Ascending aorta (tissue), 2 donors: ENCODE measurements around the gene DACH1. TPM values are rescaled to one million over a fixed set of nuclear protein-coding genes. Genes with fewer than 3 reads are reported as not detected.

Source experiments
- DNase-seq, 2 donors: peaks; one replicate each; pipeline ENCODE4 v3.0.0-alpha.2; 2019; ENCODE audit warnings: low spot score in 2 of 2
- H3K27ac ChIP-seq, 2 donors: fragments of 200-600 bp; sonication (generic); one replicate each; pipeline ENCODE4 v1.5.1; 2016 to 2017; ENCODE audit warnings: mild to moderate bottlenecking in 1 of 2
- H3K27me3 ChIP-seq: fragments of 200-600 bp; sonication (generic); one replicate; pipeline ENCODE4 v1.5.1; 2017
- H3K36me3 ChIP-seq, 2 donors: fragments of 200-600 bp; sonication (generic); one replicate each; pipeline ENCODE4 v1.5.1; 2016
- H3K4me1 ChIP-seq, 2 donors: fragments of 200-600 bp; sonication (generic); one replicate each; pipeline ENCODE4 v1.5.1; 2016 to 2017; ENCODE audit warnings: mild to moderate bottlenecking in 1 of 2
- H3K4me3 ChIP-seq, 2 donors: fragments of 200-600 bp; sonication (generic); one replicate each; pipeline ENCODE4 v1.5.1; 2016 to 2017; ENCODE audit warnings: mild to moderate bottlenecking in 1 of 2
- H3K9me3 ChIP-seq, 2 donors: fragments of 200-600 bp; sonication (generic); one replicate each; pipeline ENCODE4 v1.5.1; 2016
- intact Hi-C: fragments of 100-400 bp; cut with DNase I; formaldehyde crosslinking; loops from one replicate; pipeline ENCODE4 v1.15.1; 2023
- total RNA-seq: library from RNA; depleted of rRNA; stranded (reverse); fragments of >200 nt; gene quantifications from one replicate; pipeline ENCODE4 v1.1.0, GENCODE V29; 2016
- TF ChIP-seq, protein P1 (sequence below), 3 experiments: fragments of 200-600 bp in 2 of 3; fragments of 450-650 bp in 1 of 3; sonication (generic) in 2 of 3; IDR thresholded peaks; one replicate each; pipeline ENCODE4 v1.5.1; 2016 to 2019; ENCODE audit warnings: antibody characterized with exemption in 3 of 3, mild to moderate bottlenecking in 1 of 3, moderate library complexity in 1 of 3

DACH1 gene
- total RNA-seq, 1 donor from 2014 or later, result not detected

DNA sequence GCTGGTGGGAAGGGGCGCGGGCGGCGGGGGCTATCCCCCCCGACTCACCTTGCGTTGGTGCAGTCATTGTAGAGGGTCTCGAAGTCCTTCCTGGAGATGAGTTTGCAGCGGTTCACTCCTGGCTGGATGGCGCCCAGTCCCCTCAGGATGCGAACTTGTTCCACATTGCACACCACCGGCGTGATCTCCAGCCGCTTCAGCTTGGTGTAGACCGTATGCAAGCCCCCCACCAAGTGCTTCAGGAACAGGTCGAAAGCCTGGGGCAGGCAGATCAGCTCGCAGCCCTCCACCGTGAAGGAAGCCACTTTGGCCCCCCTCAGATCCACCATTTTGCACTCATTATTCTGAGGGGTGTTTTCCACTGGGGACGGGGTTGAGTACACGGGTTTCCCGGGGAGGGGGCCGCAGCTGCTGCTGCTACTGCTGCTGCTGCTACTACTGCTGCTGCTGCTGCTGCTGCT, 1.1 kb downstream of the DACH1 start:
- no peak for DNase-seq
- no peak overlapping the region for H3K27ac ChIP-seq

DNA sequence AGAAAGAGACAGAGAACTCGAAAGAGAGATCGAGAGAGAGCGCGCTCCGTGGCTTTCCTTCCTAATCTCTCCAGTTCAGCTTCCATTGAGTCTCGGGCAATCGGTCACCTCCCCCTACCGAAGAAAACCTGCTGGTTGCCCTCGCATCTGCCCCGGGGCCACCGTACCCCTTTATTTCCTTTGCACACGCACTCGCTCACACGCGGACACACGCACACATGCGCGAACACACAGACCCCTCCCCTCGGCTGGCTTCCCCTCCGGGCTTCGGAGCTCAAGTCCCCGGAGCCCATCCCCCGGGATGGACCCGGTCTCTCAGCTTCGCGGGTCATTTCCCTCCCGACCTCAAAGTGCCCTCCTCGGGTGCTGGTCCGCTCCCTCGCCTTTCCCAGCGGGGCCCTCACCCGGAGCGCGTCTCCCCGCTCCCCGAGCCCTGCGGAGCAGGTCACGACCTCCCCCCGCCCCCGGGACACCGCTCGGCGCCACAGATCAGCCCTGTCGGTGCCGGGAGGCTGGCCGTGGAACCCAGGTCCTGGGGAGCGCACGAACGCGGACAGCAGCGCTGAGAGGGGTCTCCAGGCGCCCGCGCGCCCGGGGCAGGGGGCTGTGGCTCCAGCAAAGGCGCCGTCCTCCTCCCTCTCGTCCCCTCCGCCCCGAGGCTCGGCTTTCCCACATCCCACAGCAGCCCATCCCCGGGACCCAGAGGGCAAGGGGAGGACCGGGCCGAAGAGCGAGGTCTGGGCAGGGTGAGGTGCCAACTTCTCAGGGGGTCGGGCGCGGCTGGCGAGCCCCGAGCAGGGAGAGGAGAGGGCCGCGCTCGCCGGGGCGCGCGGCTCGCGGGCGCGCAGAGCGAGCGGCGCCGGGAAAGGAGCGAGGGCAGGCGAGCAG, 1.8 kb downstream of the DACH1 start:
- Histone ChIP-seq H3K4me1 (peaks cover 9 to 10% of the 10 kb centered on the region in 2 donors), H3K4me3 (peak overlapping the region; percentile 50 to 61), H3K36me3 (no peaks in the 10 kb centered on the region), H3K27me3 (peaks cover 9% of the 10 kb centered on the region), H3K9me3 (no peaks in the 10 kb centered on the region), H3K27ac (no peak overlapping the region)
- intact Hi-C loops, result no loop called here
- DNase-seq, result peak in 1 of 2 donors; percentile 63
- TF ChIP-seq, protein P1, sequence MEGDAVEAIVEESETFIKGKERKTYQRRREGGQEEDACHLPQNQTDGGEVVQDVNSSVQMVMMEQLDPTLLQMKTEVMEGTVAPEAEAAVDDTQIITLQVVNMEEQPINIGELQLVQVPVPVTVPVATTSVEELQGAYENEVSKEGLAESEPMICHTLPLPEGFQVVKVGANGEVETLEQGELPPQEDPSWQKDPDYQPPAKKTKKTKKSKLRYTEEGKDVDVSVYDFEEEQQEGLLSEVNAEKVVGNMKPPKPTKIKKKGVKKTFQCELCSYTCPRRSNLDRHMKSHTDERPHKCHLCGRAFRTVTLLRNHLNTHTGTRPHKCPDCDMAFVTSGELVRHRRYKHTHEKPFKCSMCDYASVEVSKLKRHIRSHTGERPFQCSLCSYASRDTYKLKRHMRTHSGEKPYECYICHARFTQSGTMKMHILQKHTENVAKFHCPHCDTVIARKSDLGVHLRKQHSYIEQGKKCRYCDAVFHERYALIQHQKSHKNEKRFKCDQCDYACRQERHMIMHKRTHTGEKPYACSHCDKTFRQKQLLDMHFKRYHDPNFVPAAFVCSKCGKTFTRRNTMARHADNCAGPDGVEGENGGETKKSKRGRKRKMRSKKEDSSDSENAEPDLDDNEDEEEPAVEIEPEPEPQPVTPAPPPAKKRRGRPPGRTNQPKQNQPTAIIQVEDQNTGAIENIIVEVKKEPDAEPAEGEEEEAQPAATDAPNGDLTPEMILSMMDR (IDR thresholded peaks at IDR 0.05), result no peak

More for the DNA sequence above, 1.1 kb downstream of the DACH1 start:
- TF ChIP-seq, protein P1 (IDR thresholded peaks at IDR 0.05), result no peak
- Histone ChIP-seq H3K4me1 (peaks cover 9 to 10% of the 10 kb centered on the region in 2 donors), H3K27me3 (peaks cover 9% of the 10 kb centered on the region), H3K36me3 (no peaks in the 10 kb centered on the region), H3K9me3 (no peaks in the 10 kb centered on the region), H3K4me3 (peak overlapping the region; percentile 50 to 61)
- intact Hi-C loops, result no loop called here

DNA sequence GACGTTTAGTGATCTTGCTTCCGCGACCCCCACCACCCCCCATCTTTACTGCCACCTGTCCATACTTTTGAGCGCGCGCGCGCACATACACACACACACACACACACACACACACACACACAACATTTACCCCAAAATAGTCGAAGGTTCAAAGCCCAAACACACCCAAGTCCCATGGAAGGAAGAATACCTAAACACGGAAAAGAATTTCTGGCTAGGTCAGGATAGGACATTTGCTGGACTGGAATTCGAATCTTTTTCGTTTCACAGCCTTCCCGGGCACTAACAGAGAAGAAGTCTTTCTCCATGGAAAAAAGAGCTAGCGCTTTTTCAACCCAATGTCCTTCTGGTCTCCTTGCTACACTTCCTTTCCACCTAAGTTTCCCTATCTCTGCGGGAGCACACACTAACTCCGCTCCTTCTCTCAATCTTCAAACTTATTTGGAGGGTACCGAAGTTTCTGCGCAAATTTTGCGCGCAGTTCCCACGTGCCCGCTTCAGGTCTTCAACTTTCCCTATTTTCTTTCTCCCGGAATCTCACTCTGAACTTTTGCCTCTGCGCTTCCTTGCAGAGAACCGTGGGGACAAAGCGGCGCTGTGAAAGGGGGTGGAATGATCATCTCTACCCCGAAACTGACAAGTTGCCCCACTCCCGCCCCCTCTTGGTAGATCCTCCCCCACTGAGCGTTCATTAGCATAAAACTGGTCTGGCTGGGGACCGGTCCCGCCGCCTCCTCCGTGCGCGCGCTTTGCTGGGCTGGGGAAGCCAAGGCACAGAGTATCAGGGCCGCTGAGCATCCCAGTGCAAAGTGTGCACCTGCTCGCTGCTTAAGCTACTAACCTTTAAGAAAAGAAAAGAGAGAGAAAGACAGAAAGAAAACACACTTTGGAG, 2.7 kb downstream of the DACH1 start:
- DNase-seq, result no peak
- peak overlapping the region; percentile 50 to 61 for H3K4me3 ChIP-seq
- TF ChIP-seq, protein P1 (IDR thresholded peaks at IDR 0.05), result no peak
- peaks cover 9% of the 10 kb centered on the region for H3K27me3 ChIP-seq
- H3K36me3 ChIP-seq, result no peaks in the 10 kb centered on the region
- H3K9me3 ChIP-seq, result no peaks in the 10 kb centered on the region
- no peak overlapping the region for H3K27ac ChIP-seq
- intact Hi-C loops, result no loop called here
- peaks cover 9 to 10% of the 10 kb centered on the region in 2 donors for H3K4me1 ChIP-seq

DNA sequence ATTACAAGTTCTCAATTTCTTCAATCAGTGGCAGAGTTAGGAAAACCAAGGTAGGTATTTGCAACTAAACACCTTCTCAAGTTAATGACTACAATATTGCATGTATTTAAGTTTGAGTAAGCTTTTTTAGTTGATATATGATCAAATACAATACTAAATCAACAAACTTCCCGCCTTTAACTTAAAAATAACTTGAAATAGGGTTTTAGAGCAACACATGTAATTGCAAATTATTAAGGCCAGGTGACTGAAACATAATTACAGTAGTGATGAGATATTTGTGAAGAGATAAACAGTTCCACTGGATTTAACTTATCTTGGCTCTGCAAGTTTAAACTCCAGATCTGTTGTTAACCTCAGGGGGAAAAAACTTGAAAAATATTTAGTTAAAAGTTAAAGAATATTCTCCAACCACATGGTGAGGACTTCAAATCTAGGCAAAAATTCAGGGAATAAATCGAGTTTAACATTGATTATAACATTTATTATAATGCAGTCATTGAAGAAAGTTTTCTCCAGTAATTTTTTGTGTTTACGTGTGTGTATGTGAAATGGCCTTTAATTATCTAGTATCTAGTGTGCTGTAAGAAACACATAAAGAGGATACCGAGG, 3.6 kb downstream of the DACH1 start:
- Histone ChIP-seq H3K9me3 (no peaks in the 10 kb centered on the region), H3K27ac (no peak overlapping the region), H3K4me3 (peak overlapping the region in 1 of 2 donors; percentile 50), H3K36me3 (no peaks in the 10 kb centered on the region), H3K27me3 (peaks cover 9% of the 10 kb centered on the region), H3K4me1 (peaks cover 9 to 10% of the 10 kb centered on the region in 2 donors)
- no peak for DNase-seq
- intact Hi-C loops, result no loop called here
- TF ChIP-seq, protein P1 (IDR thresholded peaks at IDR 0.05), result no peak

DNA sequence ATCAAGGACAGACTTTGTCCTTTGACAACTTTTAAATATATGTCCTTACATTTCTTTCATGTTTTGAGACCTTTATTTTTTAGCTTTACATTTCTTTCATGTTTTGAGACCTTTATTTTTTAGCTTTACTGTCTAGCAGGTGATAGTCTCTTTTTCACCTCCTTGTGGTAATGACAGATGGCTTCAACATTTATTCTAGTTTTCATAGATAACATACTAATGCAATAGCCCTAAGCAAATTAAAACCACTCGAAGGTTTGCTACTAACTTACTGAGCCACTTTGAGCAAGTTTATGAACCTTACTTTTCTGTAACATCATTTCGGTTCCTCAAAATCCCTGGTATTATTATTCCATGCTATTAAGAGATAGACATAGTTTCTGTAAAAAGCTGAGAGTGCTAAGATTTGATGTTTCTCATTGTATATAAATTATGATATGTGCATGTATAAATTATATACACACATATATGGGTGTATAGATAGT, 4.5 kb downstream of the DACH1 start:
- H3K9me3 ChIP-seq, result no peaks in the 10 kb centered on the region
- intact Hi-C loops, result no loop called here
- H3K4me1 ChIP-seq, result peaks cover 9 to 10% of the 10 kb centered on the region in 2 donors
- no peaks in the 10 kb centered on the region for H3K36me3 ChIP-seq
- peaks cover 9% of the 10 kb centered on the region for H3K27me3 ChIP-seq
- TF ChIP-seq, protein P1 (IDR thresholded peaks at IDR 0.05), result no peak
- no peak overlapping the region for H3K4me3 ChIP-seq
- no peak overlapping the region for H3K27ac ChIP-seq
- no peak for DNase-seq
